ENCODE measurements around the gene MCMBP. TPM values are rescaled to one million over a fixed set of nuclear protein-coding genes. Genes with fewer than 3 reads are reported as not detected.

Gene MCMBP
- polyA plus RNA-seq, 1 donor (not counting 4 experiments of a cell fraction or from before 2014, with no cell fraction given), result 74.4 TPM

- Histone ChIP-seq H3K27me3 (ENCODE audit: control insufficient read depth, extremely low read depth, insufficient read depth, low read length) (no peaks in the 10 kb centered on the region), H3K79me2 (ENCODE audit: control insufficient read depth, insufficient read depth, low read length) (peaks cover 4% of the 10 kb centered on the region), H3K4me3 (ENCODE audit: control insufficient read depth in 2 of 3, extremely low read depth in 1 of 3, insufficient read depth in 2 of 3, low read depth in 1 of 3, low read length in 3 of 3) (no peak overlapping the region), H3K9ac (ENCODE audit: control insufficient read depth, extremely low read depth, insufficient read depth, low read length) (no peak overlapping the region), H3K27ac (ENCODE audit: control insufficient read depth, insufficient read depth, low read length) (no peak overlapping the region), H2AFZ (ENCODE audit: control insufficient read depth, low read length) (no peak overlapping the region), H3K9me1 (ENCODE audit: control insufficient read depth, extremely low read depth, insufficient read depth, low read length) (no peaks in the 10 kb centered on the region), H3K4me1 (ENCODE audit: control insufficient read depth, extremely low read depth, insufficient read depth, low read length) (peaks cover 14% of the 10 kb centered on the region), H4K20me1 (ENCODE audit: control insufficient read depth, extremely low read depth, insufficient read depth, low read length) (peaks cover 3% of the 10 kb centered on the region), H3K36me3 (ENCODE audit: control insufficient read depth in 2 of 2, extremely low read depth in 1 of 2, insufficient read depth in 2 of 2, low read length in 2 of 2) (peaks cover 7 to 22% of the 10 kb centered on the region in 2 experiments), H3K4me2 (ENCODE audit: control insufficient read depth, extremely low read depth, insufficient read depth, low read depth, low read length) (no peak overlapping the region), H3K9me3 (ENCODE audit: control insufficient read depth, low read depth, low read length) (no peaks in the 10 kb centered on the region)
- dilution Hi-C loops (cut with MboI; ENCODE audit: extremely low pct_ligation_motif_present, low sequenced_read_pairs), result no loop called here
- TF ChIP-seq EZH2 (IDR thresholded peaks at IDR 0.05; ENCODE audit: low read length), result no peak
- TF ChIP-seq, protein P1, sequence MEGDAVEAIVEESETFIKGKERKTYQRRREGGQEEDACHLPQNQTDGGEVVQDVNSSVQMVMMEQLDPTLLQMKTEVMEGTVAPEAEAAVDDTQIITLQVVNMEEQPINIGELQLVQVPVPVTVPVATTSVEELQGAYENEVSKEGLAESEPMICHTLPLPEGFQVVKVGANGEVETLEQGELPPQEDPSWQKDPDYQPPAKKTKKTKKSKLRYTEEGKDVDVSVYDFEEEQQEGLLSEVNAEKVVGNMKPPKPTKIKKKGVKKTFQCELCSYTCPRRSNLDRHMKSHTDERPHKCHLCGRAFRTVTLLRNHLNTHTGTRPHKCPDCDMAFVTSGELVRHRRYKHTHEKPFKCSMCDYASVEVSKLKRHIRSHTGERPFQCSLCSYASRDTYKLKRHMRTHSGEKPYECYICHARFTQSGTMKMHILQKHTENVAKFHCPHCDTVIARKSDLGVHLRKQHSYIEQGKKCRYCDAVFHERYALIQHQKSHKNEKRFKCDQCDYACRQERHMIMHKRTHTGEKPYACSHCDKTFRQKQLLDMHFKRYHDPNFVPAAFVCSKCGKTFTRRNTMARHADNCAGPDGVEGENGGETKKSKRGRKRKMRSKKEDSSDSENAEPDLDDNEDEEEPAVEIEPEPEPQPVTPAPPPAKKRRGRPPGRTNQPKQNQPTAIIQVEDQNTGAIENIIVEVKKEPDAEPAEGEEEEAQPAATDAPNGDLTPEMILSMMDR (optimal IDR thresholded peaks at IDR 0.05 in 1 of 3, IDR thresholded peaks at IDR 0.05 in 1 of 3, conservative IDR thresholded peaks at IDR 0.05 in 1 of 3; ENCODE audit: extremely low read depth in 1 of 3, insufficient read depth in 2 of 3, low read length in 3 of 3), result no peak
- no peak for FAIRE-seq
- DNase-seq (ENCODE audit: low read depth, low spot score), result no peak
These were observed 22.7 kb downstream of the MCMBP start for GRCh38 chr10:119849944-119850343.

- H3K4me1 ChIP-seq (ENCODE audit: control insufficient read depth, extremely low read depth, insufficient read depth, low read length), result peaks cover 14% of the 10 kb centered on the region
- peak; percentile 76 for FAIRE-seq
- peak overlapping the region; percentile 29 for H3K27ac ChIP-seq (ENCODE audit: control insufficient read depth, insufficient read depth, low read length)
- H3K4me3 ChIP-seq (ENCODE audit: control insufficient read depth in 2 of 3, extremely low read depth in 1 of 3, insufficient read depth in 2 of 3, low read depth in 1 of 3, low read length in 3 of 3), result no peak overlapping the region
- H3K79me2 ChIP-seq (ENCODE audit: control insufficient read depth, insufficient read depth, low read length), result peaks cover 4% of the 10 kb centered on the region
- H3K9me1 ChIP-seq (ENCODE audit: control insufficient read depth, extremely low read depth, insufficient read depth, low read length), result no peaks in the 10 kb centered on the region
- H3K36me3 ChIP-seq (ENCODE audit: control insufficient read depth in 2 of 2, extremely low read depth in 1 of 2, insufficient read depth in 2 of 2, low read length in 2 of 2), result peaks cover 7 to 22% of the 10 kb centered on the region in 2 experiments
- no peaks in the 10 kb centered on the region for H3K27me3 ChIP-seq (ENCODE audit: control insufficient read depth, extremely low read depth, insufficient read depth, low read length)
- H3K4me2 ChIP-seq (ENCODE audit: control insufficient read depth, extremely low read depth, insufficient read depth, low read depth, low read length), result no peak overlapping the region
- peaks cover 3% of the 10 kb centered on the region for H4K20me1 ChIP-seq (ENCODE audit: control insufficient read depth, extremely low read depth, insufficient read depth, low read length)
- no peak for TF ChIP-seq EZH2 (IDR thresholded peaks at IDR 0.05; ENCODE audit: low read length)
- TF ChIP-seq, protein P1 (optimal IDR thresholded peaks at IDR 0.05 in 1 of 3, IDR thresholded peaks at IDR 0.05 in 1 of 3, conservative IDR thresholded peaks at IDR 0.05 in 1 of 3; ENCODE audit: extremely low read depth in 1 of 3, insufficient read depth in 2 of 3, low read length in 3 of 3), result no peak
- H2AFZ ChIP-seq (ENCODE audit: control insufficient read depth, low read length), result no peak overlapping the region
- dilution Hi-C loops (cut with MboI; ENCODE audit: extremely low pct_ligation_motif_present, low sequenced_read_pairs), result no loop called here
- no peak for DNase-seq (ENCODE audit: low read depth, low spot score)
- no peak overlapping the region for H3K9ac ChIP-seq (ENCODE audit: control insufficient read depth, extremely low read depth, insufficient read depth, low read length)
- no peaks in the 10 kb centered on the region for H3K9me3 ChIP-seq (ENCODE audit: control insufficient read depth, low read depth, low read length)
These were observed 23.4 kb downstream of the MCMBP start for GRCh38 chr10:119849031-119849789.
